H9 (cell line): ENCODE results near the gene PAX9. TPM values are rescaled to one million over a fixed set of nuclear protein-coding genes. Genes with fewer than 3 reads are reported as not detected.

Experiments
- DNase-seq: peaks from one replicate; pipeline ENCODE4 v3.0.0-alpha.2; 2017
- H2AFZ ChIP-seq: one replicate; pipeline ENCODE4 v1.6.1; 2013; ENCODE audit warnings: mild to moderate bottlenecking, low read length, control low read depth, moderate library complexity
- H2AK5ac ChIP-seq: 2 replicates; pipeline ENCODE4 v1.6.1; 2013; ENCODE audit warnings: low read length, control low read depth, mixed read lengths; ENCODE audit not compliant: insufficient read length
- H2BK120ac ChIP-seq: one replicate; pipeline ENCODE4 v1.6.1; 2013; ENCODE audit warnings: low read depth, mild to moderate bottlenecking, low read length, control low read depth, inconsistent platforms; ENCODE audit not compliant: poor library complexity, severe bottlenecking
- H2BK12ac ChIP-seq: 2 replicates; pipeline ENCODE4 v1.6.1; 2013; ENCODE audit warnings: low read length, control low read depth, mixed read lengths, low read depth; ENCODE audit not compliant: insufficient read length
- H2BK15ac ChIP-seq: 2 replicates; pipeline ENCODE4 v1.6.1; 2013; ENCODE audit warnings: low read depth, low read length, control low read depth
- H2BK20ac ChIP-seq: one replicate; pipeline ENCODE4 v1.6.1; 2013; ENCODE audit warnings: low read depth, mild to moderate bottlenecking, low read length, control low read depth, inconsistent platforms; ENCODE audit not compliant: poor library complexity, severe bottlenecking
- H2BK5ac ChIP-seq: 2 replicates; pipeline ENCODE4 v1.6.1; 2013; ENCODE audit warnings: low read length, control low read depth, mixed read lengths; ENCODE audit not compliant: insufficient read length
- H3K14ac ChIP-seq: 2 replicates; pipeline ENCODE4 v1.6.1; 2013; ENCODE audit warnings: low read length, control low read depth; ENCODE audit not compliant: insufficient read depth
- H3K18ac ChIP-seq: 2 replicates; pipeline ENCODE4 v1.6.1; 2013; ENCODE audit warnings: low read depth, mild to moderate bottlenecking, mixed read lengths, low read length, control low read depth; ENCODE audit not compliant: insufficient read length
- H3K23ac ChIP-seq: 2 replicates; pipeline ENCODE4 v1.6.1; 2013; ENCODE audit warnings: low read length, control low read depth, mixed read lengths, low read depth; ENCODE audit not compliant: insufficient read length
- H3K23me2 ChIP-seq: 2 replicates; pipeline ENCODE4 v1.6.1; 2013; ENCODE audit warnings: low read depth, mild to moderate bottlenecking, mixed read lengths, low read length, control low read depth; ENCODE audit not compliant: insufficient read length, poor library complexity, severe bottlenecking
- H3K27ac ChIP-seq: 2 replicates; pipeline ENCODE4 v1.5.1; 2013; ENCODE audit warnings: low read length, control low read depth, mixed read lengths, low read depth; ENCODE audit not compliant: insufficient read length
- H3K27me3 ChIP-seq: 2 replicates; pipeline ENCODE4 v1.6.1; 2013; ENCODE audit warnings: low read length, control low read depth, inconsistent platforms; ENCODE audit not compliant: insufficient read depth
- H3K4ac ChIP-seq: 2 replicates; pipeline ENCODE4 v1.6.1; 2013; ENCODE audit warnings: low read depth, mild to moderate bottlenecking, control low read depth, inconsistent platforms, low read length, moderate library complexity
- H3K4me1 ChIP-seq: 2 replicates; pipeline ENCODE4 v1.6.1; 2013; ENCODE audit warnings: low read length, control low read depth, inconsistent platforms; ENCODE audit not compliant: insufficient read depth
- H3K4me2 ChIP-seq: 2 replicates; pipeline ENCODE4 v1.6.1; 2013; ENCODE audit warnings: low read length, control low read depth, mixed read lengths; ENCODE audit not compliant: insufficient read length, insufficient read depth
- H3K56ac ChIP-seq: 2 replicates; pipeline ENCODE4 v1.6.1; 2013; ENCODE audit warnings: low read depth, mild to moderate bottlenecking, mixed read lengths, low read length, control low read depth; ENCODE audit not compliant: insufficient read length
- H3K79me1 ChIP-seq: 2 replicates; pipeline ENCODE4 v1.6.1; 2013; ENCODE audit warnings: low read depth, mild to moderate bottlenecking, moderate library complexity, low read length, control low read depth, inconsistent platforms; ENCODE audit not compliant: insufficient read depth, poor library complexity, severe bottlenecking
- H3K79me2 ChIP-seq: 2 replicates; pipeline ENCODE4 v1.6.1; 2013; ENCODE audit warnings: low read length, control low read depth, inconsistent platforms; ENCODE audit not compliant: insufficient read depth
- H3K9ac ChIP-seq: 2 replicates; pipeline ENCODE4 v1.6.1; 2013; ENCODE audit warnings: low read length, control low read depth, mixed read lengths; ENCODE audit not compliant: insufficient read length; ENCODE audit errors: extremely low read depth
- H3K9me3 ChIP-seq: one replicate; pipeline ENCODE4 v1.6.1; 2013; ENCODE audit warnings: low read depth, low read length, inconsistent platforms; ENCODE audit not compliant: control insufficient read depth
- H3T11ph ChIP-seq: one replicate; pipeline ENCODE4 v1.6.1; 2013; ENCODE audit warnings: mild to moderate bottlenecking, low read length, control low read depth, inconsistent platforms
- H4K20me1 ChIP-seq: one replicate; pipeline ENCODE4 v1.6.1; 2013; ENCODE audit not compliant: control insufficient read depth, insufficient read length, insufficient read depth
- H4K5ac ChIP-seq: 2 replicates; pipeline ENCODE4 v1.6.1; 2013; ENCODE audit warnings: low read depth, mild to moderate bottlenecking, mixed read lengths, low read length, control low read depth; ENCODE audit not compliant: insufficient read length
- H4K8ac ChIP-seq: replicated peaks from 2 replicates; pipeline ENCODE4 v1.6.1; 2013; ENCODE audit warnings: low read length, control low read depth, mixed read lengths, low read depth; ENCODE audit not compliant: insufficient read length
- H4K91ac ChIP-seq: 2 replicates; pipeline ENCODE4 v1.6.1; 2013; ENCODE audit warnings: low read depth, mild to moderate bottlenecking, moderate library complexity, mixed read lengths, low read length, control low read depth; ENCODE audit not compliant: insufficient read length
- H3K27ac Mint-ChIP-seq, 3 experiments: 2 replicates in 2 of 3; 3 replicates in 1 of 3; pipeline ENCODE4 v1.8.0; 2020 to 2021; ENCODE audit warnings: mixed read lengths in 3 of 3, mild to moderate bottlenecking in 1 of 3, moderate library complexity in 1 of 3
- H3K27me3 Mint-ChIP-seq: 2 replicates; pipeline ENCODE4 v1.8.0; 2021; ENCODE audit warnings: low read depth, mild to moderate bottlenecking, moderate library complexity, mixed read lengths
- H3K36me3 Mint-ChIP-seq, 3 experiments: 2 replicates in 2 of 3; 3 replicates in 1 of 3; pipeline ENCODE4 v1.8.0; 2020 to 2021; ENCODE audit warnings: low read depth in 3 of 3, mixed read lengths in 3 of 3; ENCODE audit not compliant: insufficient read depth in 1 of 3
- H3K4me1 Mint-ChIP-seq, 2 experiments: 2 replicates each; pipeline ENCODE4 v1.8.0; 2020; ENCODE audit warnings: mixed read lengths in 2 of 2
- H3K4me3 Mint-ChIP-seq, 2 experiments: 2 replicates in 1 of 2; 3 replicates in 1 of 2; pipeline ENCODE4 v1.8.0; 2020 to 2021; ENCODE audit warnings: mild to moderate bottlenecking in 2 of 2, mixed read lengths in 2 of 2, moderate library complexity in 1 of 2
- H3K9me3 Mint-ChIP-seq, 2 experiments: 2 replicates in 1 of 2; 3 replicates in 1 of 2; pipeline ENCODE4 v1.8.0; 2020; ENCODE audit warnings: mild to moderate bottlenecking in 2 of 2, mixed read lengths in 2 of 2, moderate library complexity in 1 of 2
- CTCF ChIP-seq: fragments of 200-600 bp; sonication (generic); conservative IDR thresholded peaks from 3 replicates; pipeline ENCODE4 v1.8.0; 2021; ENCODE audit warnings: antibody characterized with exemption, mild to moderate bottlenecking
- WGBS: extraction: QIAGEN DNeasy Blood & Tissue Kit; methylation state at CpG from one replicate; pipeline ENCODE4 v1.1.7; 2013; ENCODE audit warnings: missing lambda C conversion rate, low lambda C conversion rate, mixed read lengths; ENCODE audit not compliant: insufficient read length; ENCODE audit errors: extremely low coverage; 5-methylcytosine and 5-hydroxymethylcytosine counted together
- total RNA-seq: library from RNA; stranded (reverse); gene quantifications from 2 replicates; pipeline ENCODE4 v1.2.1, GENCODE V29; 2021

The PAX9 gene
- total RNA-seq, 1 experiment from 2014 or later: not detected

GRCh38 chr14:36721877-36722276 is 60.2 kb downstream of the PAX9 start:
- H3K4me3 Mint-ChIP-seq: no peak overlapping the region
- Histone ChIP-seq H3K4me2 (no peak overlapping the region), H3K4me1 (peaks cover 7% of the 10 kb centered on the region; the same call in 1 of the 2 replicates), H3K79me1 (no peaks in the 10 kb centered on the region), H2BK120ac (no peak overlapping the region), H4K20me1 (no peaks in the 10 kb centered on the region), H3K9ac (no peak overlapping the region), H4K91ac (no peak overlapping the region), H3K56ac (no peak overlapping the region), H3K27ac (no peak overlapping the region), H2AFZ (no peak overlapping the region), H2BK20ac (no peak overlapping the region), H2BK5ac (no peak overlapping the region), H3K9me3 (no peaks in the 10 kb centered on the region), H3K23me2 (no peaks in the 10 kb centered on the region), H2AK5ac (no peak overlapping the region), H4K5ac (no peak overlapping the region), H3K18ac (no peak overlapping the region), H2BK12ac (no peak overlapping the region), H3K4ac (no peak overlapping the region), H3K79me2 (no peaks in the 10 kb centered on the region), H4K8ac (no peak overlapping the region), H3K23ac (no peak overlapping the region), H3T11ph (no peak overlapping the region), H3K27me3 (no peaks in the 10 kb centered on the region), H2BK15ac (no peak overlapping the region), H3K14ac (no peak overlapping the region)
- H3K27ac Mint-ChIP-seq: no peak overlapping the region
- no peaks in the 10 kb centered on the region for H3K9me3 Mint-ChIP-seq
- no CpG with 5 or more reads among the region's 1 CpG for WGBS
- peaks cover 15% of the 10 kb centered on the region in 2 experiments for H3K4me1 Mint-ChIP-seq
- TF ChIP-seq CTCF: no peak
- H3K27me3 Mint-ChIP-seq: no peaks in the 10 kb centered on the region; the same call in 1 of the 2 replicates
- H3K36me3 Mint-ChIP-seq: no peaks in the 10 kb centered on the region
- DNase-seq: no peak
